HG03135 (cell line): ENCODE results near the gene LCN10.

ENCODE experiments used
- ATAC-seq: cut with Tn5 transposase; IDR thresholded peaks from one replicate; pipeline ENCODE4 v1.9.1; 2021; ENCODE audit warnings: mild to moderate bottlenecking, moderate library complexity; ENCODE audit not compliant: unreplicated experiment

LCN10 gene

GRCh38 chr9:136690104-136690805 lies 52.5 kb downstream of the LCN10 start:
- no peak for ATAC-seq

DNA sequence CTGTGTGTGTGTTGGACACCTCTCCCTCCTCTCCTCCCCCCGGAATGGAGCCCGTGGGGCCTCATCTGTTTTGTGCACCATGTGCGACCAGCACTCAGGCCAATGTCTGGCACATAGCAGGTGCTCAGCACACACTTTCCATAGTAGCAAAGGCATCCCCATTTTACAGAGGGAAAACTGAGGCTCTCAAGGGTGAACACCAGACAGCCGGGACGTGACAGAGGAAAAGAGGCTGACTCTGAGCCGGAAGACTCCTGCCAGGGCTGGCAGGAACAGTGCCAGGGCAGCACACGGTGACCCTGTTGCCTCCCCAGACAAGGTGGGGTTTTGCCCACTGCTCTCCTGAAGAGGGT lies 53.7 kb downstream of the LCN10 start:
- ATAC-seq: no peak

- ATAC-seq: no peak
These were observed 54.2 kb downstream of the LCN10 start for GRCh38 chr9:136688274-136689107.
